ENCODE results near the gene ZNF534. TPM values are rescaled to one million over a fixed set of nuclear protein-coding genes. Genes with fewer than 3 reads are reported as not detected.

ZNF534 gene
- total RNA-seq, 2 donors from 2014 or later: 0.49 to 0.68 TPM

DNA sequence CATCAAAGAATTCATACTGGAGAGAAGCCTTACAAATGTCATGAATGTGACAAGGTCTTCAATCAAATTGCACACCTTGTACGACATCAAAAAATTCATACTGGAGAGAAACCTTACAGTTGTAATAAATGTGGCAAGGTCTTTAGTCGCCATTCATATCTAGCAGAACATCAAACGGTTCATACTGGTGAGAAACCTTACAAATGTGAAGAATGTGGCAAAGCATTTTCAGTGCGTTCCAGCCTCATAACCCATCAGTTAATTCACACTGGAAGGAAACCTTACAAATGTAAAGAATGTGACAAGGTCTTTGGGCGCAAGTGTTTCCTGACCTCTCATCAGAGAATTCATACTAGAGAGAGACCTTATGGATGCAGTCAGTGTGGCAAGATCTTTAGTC lies 13.2 kb upstream of the ZNF534 start:
- Histone ChIP-seq H3K4me3 (no peak overlapping the region), H3K27me3 (replicated peaks; ENCODE audit: insufficient read depth) (no peaks in the 10 kb centered on the region), H3K27ac (no peak overlapping the region), H3K4me1 (ENCODE audit: control insufficient read depth in 1 of 2, low read depth in 2 of 2) (no peaks in the 10 kb centered on the region), H3K9me3 (peaks cover 94% of the 10 kb centered on the region), H3K36me3 (peaks cover 21% of the 10 kb centered on the region)
- no peak for DNase-seq (ENCODE audit: low spot score)
- TF ChIP-seq, protein P1, sequence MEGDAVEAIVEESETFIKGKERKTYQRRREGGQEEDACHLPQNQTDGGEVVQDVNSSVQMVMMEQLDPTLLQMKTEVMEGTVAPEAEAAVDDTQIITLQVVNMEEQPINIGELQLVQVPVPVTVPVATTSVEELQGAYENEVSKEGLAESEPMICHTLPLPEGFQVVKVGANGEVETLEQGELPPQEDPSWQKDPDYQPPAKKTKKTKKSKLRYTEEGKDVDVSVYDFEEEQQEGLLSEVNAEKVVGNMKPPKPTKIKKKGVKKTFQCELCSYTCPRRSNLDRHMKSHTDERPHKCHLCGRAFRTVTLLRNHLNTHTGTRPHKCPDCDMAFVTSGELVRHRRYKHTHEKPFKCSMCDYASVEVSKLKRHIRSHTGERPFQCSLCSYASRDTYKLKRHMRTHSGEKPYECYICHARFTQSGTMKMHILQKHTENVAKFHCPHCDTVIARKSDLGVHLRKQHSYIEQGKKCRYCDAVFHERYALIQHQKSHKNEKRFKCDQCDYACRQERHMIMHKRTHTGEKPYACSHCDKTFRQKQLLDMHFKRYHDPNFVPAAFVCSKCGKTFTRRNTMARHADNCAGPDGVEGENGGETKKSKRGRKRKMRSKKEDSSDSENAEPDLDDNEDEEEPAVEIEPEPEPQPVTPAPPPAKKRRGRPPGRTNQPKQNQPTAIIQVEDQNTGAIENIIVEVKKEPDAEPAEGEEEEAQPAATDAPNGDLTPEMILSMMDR (IDR thresholded peaks at IDR 0.05): no peak
- no peak for ATAC-seq (ENCODE audit: insufficient number of reproducible peaks, low FRiP score, low read depth)

DNA sequence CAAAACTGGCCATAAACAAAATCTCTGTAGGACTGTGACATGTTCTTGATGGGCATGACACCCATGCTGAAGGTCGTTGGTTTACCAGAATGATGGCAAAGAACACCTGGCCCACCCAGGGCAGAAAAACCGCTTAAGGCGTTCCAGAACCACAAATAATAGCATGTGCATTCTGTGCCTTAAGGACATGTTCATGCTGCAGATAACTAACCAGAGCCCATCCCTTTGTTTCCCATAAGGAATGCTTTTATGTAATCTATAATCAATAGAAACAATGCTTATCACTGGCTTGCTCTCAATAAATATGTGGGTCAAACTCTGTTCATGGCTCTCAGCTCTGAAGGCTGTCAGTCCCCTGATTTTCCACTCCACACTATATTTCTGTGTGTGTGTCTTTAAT lies 13.2 kb downstream of the ZNF534 start:
- DNase-seq (ENCODE audit: low spot score) (no peak), ATAC-seq (ENCODE audit: insufficient number of reproducible peaks, low FRiP score, low read depth) (no peak)
- H3K4me3 ChIP-seq: no peak overlapping the region
- no peaks in the 10 kb centered on the region for H3K27me3 ChIP-seq (replicated peaks; ENCODE audit: insufficient read depth)
- no peak overlapping the region for H3K27ac ChIP-seq
- no peaks in the 10 kb centered on the region for H3K36me3 ChIP-seq
- TF ChIP-seq, protein P1 (IDR thresholded peaks at IDR 0.05): no peak
- no peaks in the 10 kb centered on the region for H3K4me1 ChIP-seq (ENCODE audit: control insufficient read depth in 1 of 2, low read depth in 2 of 2)
- peaks cover 19% of the 10 kb centered on the region for H3K9me3 ChIP-seq

DNA sequence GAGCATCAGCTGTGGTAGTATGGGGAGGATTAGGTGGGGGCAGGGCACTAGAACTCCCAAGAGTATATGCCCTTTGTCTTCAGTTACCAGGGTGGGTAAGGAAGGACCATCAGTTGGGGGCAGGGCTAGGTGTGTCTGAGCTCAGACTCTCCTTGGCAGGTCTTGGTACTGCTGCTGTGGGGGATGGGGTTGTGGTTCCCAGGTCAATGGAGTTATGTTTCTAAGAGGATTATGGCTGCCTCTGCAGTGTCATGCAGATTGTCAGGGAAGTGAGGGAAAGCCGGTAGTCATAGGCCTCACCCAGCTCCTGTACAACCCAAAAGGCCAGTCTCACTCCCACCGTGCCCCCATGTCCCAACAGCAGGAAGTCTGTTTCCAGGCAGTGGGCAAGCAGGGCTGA lies 15.6 kb downstream of the ZNF534 start:
- TF ChIP-seq, protein P1 (IDR thresholded peaks at IDR 0.05): no peak
- H3K36me3 ChIP-seq: no peaks in the 10 kb centered on the region
- no peak overlapping the region for H3K4me3 ChIP-seq
- H3K9me3 ChIP-seq: peaks cover 19% of the 10 kb centered on the region
- no peaks in the 10 kb centered on the region for H3K27me3 ChIP-seq (replicated peaks; ENCODE audit: insufficient read depth)
- H3K4me1 ChIP-seq (ENCODE audit: control insufficient read depth in 1 of 2, low read depth in 2 of 2): no peaks in the 10 kb centered on the region
- DNase-seq (ENCODE audit: low spot score): no peak
- no peak overlapping the region for H3K27ac ChIP-seq
- no peak for ATAC-seq (ENCODE audit: insufficient number of reproducible peaks, low FRiP score, low read depth)

DNA sequence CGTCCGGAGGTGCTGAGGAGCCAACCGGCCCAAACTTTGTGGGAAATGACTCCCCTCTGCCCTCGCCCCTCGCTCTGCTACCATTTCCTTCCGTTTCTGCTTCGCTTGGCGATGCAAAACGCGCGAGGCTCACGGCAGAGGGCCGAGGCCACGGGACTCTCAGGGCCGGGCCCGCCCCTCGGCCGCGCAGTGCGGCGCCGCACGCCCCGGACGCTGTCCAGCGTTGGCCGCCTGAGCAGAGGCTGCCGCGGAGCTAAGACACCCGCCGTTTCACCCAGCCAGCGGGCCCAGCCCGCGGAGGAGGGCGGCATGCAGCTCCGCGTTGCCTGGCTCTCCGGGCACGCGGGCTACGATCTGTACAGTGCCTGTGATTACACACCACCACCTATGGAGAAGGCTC lies 22.3 kb downstream of the ZNF534 start:
- H3K4me1 ChIP-seq (ENCODE audit: control insufficient read depth in 1 of 2, low read depth in 2 of 2): peaks cover 7% of the 10 kb centered on the region in 2 donors
- TF ChIP-seq, protein P1 (IDR thresholded peaks at IDR 0.05): no peak
- H3K36me3 ChIP-seq: peaks cover 2% of the 10 kb centered on the region
- no peak overlapping the region for H3K27ac ChIP-seq
- H3K27me3 ChIP-seq (replicated peaks; ENCODE audit: insufficient read depth): no peaks in the 10 kb centered on the region
- ATAC-seq (ENCODE audit: insufficient number of reproducible peaks, low FRiP score, low read depth) (no peak), DNase-seq (ENCODE audit: low spot score) (no peak)
- H3K4me3 ChIP-seq: no peak overlapping the region
- peaks cover 28% of the 10 kb centered on the region for H3K9me3 ChIP-seq

DNA sequence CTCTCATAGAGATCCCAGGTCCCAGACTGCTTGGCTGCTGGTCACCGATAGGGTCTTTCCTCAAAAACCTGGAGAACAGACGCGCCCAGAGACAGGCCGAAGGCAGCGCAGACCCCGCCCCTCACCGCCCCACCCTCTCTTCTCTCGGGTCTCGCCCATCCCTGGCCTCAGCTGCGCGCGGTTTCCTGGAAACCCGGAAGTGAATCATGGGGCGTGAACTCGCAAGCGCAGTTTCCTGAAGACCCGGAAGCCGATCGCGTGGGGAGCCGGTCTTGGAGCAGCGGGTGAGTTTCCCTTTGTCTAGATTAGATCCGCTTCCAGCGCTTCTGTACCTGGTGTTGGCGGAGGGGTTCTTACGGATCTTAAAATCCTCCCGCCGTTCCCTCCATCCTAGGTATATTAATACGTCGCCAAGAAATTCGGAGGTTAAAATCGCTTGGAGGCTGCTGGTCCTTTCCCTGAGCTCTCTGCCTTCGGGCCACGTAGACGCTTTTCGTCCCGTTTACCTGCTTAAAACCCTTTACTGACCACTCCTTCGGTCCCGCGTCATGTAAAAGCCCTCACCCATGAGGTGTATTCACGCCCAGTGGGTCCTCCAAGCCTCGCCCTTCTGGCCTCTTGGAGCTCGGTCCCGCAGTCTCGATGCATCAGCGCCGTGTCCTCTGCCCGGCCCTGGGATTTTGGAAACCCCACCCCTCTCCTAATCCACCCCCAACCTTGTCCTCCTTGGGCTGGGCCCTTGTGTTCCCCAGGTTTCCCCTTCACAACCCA lies 24.6 kb downstream of the ZNF534 start, which contains the start of gene ZNF578:
Gene ZNF578, plus strand, starts transcription at position 230 of the 771 bp plus-strand sequence. CDS start 48,293 bp downstream, outside the sequence.
- Histone ChIP-seq H3K27ac (no peak within 1 kb of the TSS), H3K4me3 (peak within 1 kb of the TSS; percentile 81), H3K4me1 (ENCODE audit: control insufficient read depth in 1 of 2, low read depth in 2 of 2) (peaks cover 7% of the 10 kb centered on the region in 2 donors), H3K36me3 (peaks cover 20% of the 10 kb centered on the region), H3K9me3 (peaks cover 28% of the 10 kb centered on the region), H3K27me3 (replicated peaks; ENCODE audit: insufficient read depth) (no peaks in the 10 kb centered on the region)
- DNase-seq (ENCODE audit: low spot score): peak; percentile 33
- ATAC-seq (ENCODE audit: insufficient number of reproducible peaks, low FRiP score, low read depth): no peak
- TF ChIP-seq, protein P1 (IDR thresholded peaks at IDR 0.05): no peak

Data from thoracic aorta (tissue), 2 donors.